ENCODE measurements around the gene PDE4C.

PDE4C gene

DNA sequence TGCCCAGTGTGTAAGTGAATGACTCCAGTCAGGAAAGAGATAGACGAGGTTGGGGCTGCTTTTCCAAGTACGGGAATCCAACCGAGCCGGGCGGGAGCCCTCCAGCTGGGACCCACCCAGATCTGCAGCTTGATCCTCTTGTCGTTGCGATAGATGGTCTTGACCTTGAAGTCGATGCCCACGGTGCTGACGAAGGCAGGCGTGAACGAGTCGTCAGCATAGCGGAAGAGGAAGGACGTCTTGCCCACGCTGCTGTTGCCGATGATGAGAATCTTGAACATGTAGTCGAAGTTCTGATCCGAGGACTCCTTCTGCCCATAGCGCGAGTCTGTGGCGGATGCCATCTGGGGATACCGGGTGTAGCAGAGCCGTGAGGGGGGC is 23.9 kb downstream of the PDE4C start:
- TF ChIP-seq, protein P1, sequence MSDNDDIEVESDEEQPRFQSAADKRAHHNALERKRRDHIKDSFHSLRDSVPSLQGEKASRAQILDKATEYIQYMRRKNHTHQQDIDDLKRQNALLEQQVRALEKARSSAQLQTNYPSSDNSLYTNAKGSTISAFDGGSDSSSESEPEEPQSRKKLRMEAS (IDR thresholded peaks at IDR 0.05), result no peak
- no peak for TF ChIP-seq EP300 (IDR thresholded peaks at IDR 0.05; ENCODE audit: borderline replicate concordance)
- TF ChIP-seq FOXM1 (IDR thresholded peaks at IDR 0.05; ENCODE audit: borderline replicate concordance, low read depth), result no peak
- TF ChIP-seq, protein P2, sequence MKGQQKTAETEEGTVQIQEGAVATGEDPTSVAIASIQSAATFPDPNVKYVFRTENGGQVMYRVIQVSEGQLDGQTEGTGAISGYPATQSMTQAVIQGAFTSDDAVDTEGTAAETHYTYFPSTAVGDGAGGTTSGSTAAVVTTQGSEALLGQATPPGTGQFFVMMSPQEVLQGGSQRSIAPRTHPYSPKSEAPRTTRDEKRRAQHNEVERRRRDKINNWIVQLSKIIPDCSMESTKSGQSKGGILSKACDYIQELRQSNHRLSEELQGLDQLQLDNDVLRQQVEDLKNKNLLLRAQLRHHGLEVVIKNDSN (IDR thresholded peaks at IDR 0.05), result no peak
- TF ChIP-seq CREB1 (IDR thresholded peaks at IDR 0.05; ENCODE audit: low read depth), result no peak
- no peak for TF ChIP-seq RAD21 (IDR thresholded peaks at IDR 0.05; ENCODE audit: low read depth)
- no peak for TF ChIP-seq TEAD4 (IDR thresholded peaks at IDR 0.05)
- no peak for TF ChIP-seq ZBTB7A (IDR thresholded peaks at IDR 0.05; ENCODE audit: low read depth)
- TF ChIP-seq YY1 (IDR thresholded peaks at IDR 0.05; ENCODE audit: low read depth), result no peak
- TF ChIP-seq CEBPB (IDR thresholded peaks at IDR 0.05), result no peak
- no peak for TF ChIP-seq NFIC (IDR thresholded peaks at IDR 0.05)
- no peak for TF ChIP-seq TAF1 (IDR thresholded peaks at IDR 0.05; ENCODE audit: low read depth)
- no peak for TF ChIP-seq TCF12 (IDR thresholded peaks at IDR 0.05; ENCODE audit: low read depth)
- TF ChIP-seq EGR1 (IDR thresholded peaks at IDR 0.05), result no peak
- TF ChIP-seq, protein P3, sequence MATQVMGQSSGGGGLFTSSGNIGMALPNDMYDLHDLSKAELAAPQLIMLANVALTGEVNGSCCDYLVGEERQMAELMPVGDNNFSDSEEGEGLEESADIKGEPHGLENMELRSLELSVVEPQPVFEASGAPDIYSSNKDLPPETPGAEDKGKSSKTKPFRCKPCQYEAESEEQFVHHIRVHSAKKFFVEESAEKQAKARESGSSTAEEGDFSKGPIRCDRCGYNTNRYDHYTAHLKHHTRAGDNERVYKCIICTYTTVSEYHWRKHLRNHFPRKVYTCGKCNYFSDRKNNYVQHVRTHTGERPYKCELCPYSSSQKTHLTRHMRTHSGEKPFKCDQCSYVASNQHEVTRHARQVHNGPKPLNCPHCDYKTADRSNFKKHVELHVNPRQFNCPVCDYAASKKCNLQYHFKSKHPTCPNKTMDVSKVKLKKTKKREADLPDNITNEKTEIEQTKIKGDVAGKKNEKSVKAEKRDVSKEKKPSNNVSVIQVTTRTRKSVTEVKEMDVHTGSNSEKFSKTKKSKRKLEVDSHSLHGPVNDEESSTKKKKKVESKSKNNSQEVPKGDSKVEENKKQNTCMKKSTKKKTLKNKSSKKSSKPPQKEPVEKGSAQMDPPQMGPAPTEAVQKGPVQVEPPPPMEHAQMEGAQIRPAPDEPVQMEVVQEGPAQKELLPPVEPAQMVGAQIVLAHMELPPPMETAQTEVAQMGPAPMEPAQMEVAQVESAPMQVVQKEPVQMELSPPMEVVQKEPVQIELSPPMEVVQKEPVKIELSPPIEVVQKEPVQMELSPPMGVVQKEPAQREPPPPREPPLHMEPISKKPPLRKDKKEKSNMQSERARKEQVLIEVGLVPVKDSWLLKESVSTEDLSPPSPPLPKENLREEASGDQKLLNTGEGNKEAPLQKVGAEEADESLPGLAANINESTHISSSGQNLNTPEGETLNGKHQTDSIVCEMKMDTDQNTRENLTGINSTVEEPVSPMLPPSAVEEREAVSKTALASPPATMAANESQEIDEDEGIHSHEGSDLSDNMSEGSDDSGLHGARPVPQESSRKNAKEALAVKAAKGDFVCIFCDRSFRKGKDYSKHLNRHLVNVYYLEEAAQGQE (IDR thresholded peaks at IDR 0.05; ENCODE audit: low read depth), result no peak

DNA sequence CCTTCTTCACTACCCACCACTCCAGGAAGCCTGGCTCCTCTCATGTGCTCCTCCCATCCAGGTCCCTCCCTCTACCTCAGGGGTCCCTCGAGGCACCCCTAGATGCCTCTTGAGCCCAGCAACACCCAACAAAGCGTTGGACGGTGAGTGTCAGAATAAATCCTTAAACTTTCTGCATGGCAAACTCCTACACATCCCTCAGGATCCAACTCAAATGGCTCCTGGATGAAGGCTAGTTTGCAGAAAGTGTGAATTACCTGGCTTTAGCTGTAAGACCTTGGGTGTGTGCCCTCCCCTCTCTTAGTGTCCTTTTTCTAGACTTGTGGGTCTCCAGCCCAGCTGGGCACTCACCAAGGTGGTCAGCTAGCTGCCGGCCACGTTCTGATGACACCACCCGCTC is 27.9 kb downstream of the PDE4C start:
- TF ChIP-seq CEBPB (IDR thresholded peaks at IDR 0.05) (no peak), TEAD4 (IDR thresholded peaks at IDR 0.05) (no peak), TAF1 (IDR thresholded peaks at IDR 0.05; ENCODE audit: low read depth) (no peak), EGR1 (IDR thresholded peaks at IDR 0.05) (no peak), ZBTB7A (IDR thresholded peaks at IDR 0.05; ENCODE audit: low read depth) (no peak), RAD21 (IDR thresholded peaks at IDR 0.05; ENCODE audit: low read depth) (no peak), YY1 (IDR thresholded peaks at IDR 0.05; ENCODE audit: low read depth) (no peak), FOXM1 (IDR thresholded peaks at IDR 0.05; ENCODE audit: borderline replicate concordance, low read depth) (no peak), NFIC (IDR thresholded peaks at IDR 0.05) (no peak)
- TF ChIP-seq, protein P2 (IDR thresholded peaks at IDR 0.05), result no peak
- TF ChIP-seq, protein P3 (IDR thresholded peaks at IDR 0.05; ENCODE audit: low read depth), result no peak
- TF ChIP-seq, protein P1 (IDR thresholded peaks at IDR 0.05), result no peak

DNA sequence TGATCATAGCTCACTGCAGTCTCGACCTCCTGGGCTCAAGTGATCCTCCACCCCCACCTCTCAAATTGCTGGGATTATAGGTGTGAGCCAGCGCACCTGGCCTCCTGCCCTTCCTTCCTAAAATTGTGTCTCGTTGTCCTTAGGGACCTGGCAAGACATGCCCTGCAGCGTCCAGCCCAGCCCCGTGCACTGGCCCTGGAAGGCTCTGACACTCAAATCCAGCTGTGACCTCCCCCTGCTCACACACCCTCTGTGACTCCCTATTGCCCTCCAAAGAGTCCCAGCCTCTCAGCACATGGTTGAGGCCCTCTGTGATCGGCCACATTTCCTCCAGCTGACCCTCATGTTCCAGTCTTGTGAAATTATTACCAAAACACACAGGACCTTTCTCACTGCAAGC is 28.3 kb downstream of the PDE4C start:
- TF ChIP-seq CREB1 (IDR thresholded peaks at IDR 0.05; ENCODE audit: low read depth) (no peak), RAD21 (IDR thresholded peaks at IDR 0.05; ENCODE audit: low read depth) (no peak), ZBTB7A (IDR thresholded peaks at IDR 0.05; ENCODE audit: low read depth) (no peak), CEBPB (IDR thresholded peaks at IDR 0.05) (no peak), YY1 (IDR thresholded peaks at IDR 0.05; ENCODE audit: low read depth) (no peak)
- TF ChIP-seq, protein P3 (IDR thresholded peaks at IDR 0.05; ENCODE audit: low read depth), result no peak
- TF ChIP-seq, protein P2 (IDR thresholded peaks at IDR 0.05), result no peak

DNA sequence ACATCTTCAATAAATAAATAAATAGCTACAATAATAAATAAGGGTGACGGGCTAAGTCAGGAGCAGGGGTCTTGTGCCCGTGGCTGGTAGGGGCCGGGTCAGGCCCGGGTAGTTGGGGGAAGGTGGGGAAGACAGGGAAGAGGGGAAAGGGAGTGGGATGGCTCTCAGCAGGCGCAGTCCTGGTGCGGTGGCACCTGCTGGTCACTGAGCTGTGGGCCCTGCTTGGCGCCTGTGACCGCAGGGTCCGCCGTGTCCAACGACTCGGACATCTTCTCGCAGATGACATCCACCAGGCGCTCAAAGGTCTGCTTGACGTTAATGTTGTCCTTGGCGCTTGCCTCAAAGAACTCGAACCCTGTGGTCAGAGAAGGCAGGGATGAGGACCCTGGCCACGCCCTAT is 28.9 kb downstream of the PDE4C start:
- no peak for TF ChIP-seq NFIC (IDR thresholded peaks at IDR 0.05)
- TF ChIP-seq TAF1 (IDR thresholded peaks at IDR 0.05; ENCODE audit: low read depth), result no peak
- no peak for TF ChIP-seq FOXM1 (IDR thresholded peaks at IDR 0.05; ENCODE audit: borderline replicate concordance, low read depth)
- TF ChIP-seq RAD21 (IDR thresholded peaks at IDR 0.05; ENCODE audit: low read depth), result no peak
- TF ChIP-seq ZBTB7A (IDR thresholded peaks at IDR 0.05; ENCODE audit: low read depth), result no peak
- TF ChIP-seq, protein P2 (IDR thresholded peaks at IDR 0.05), result no peak
- TF ChIP-seq, protein P3 (IDR thresholded peaks at IDR 0.05; ENCODE audit: low read depth), result no peak
- TF ChIP-seq CEBPB (IDR thresholded peaks at IDR 0.05), result no peak
- TF ChIP-seq EGR1 (IDR thresholded peaks at IDR 0.05), result no peak
- TF ChIP-seq YY1 (IDR thresholded peaks at IDR 0.05; ENCODE audit: low read depth), result no peak
- TF ChIP-seq, protein P1 (IDR thresholded peaks at IDR 0.05), result no peak
- TF ChIP-seq EP300 (IDR thresholded peaks at IDR 0.05; ENCODE audit: borderline replicate concordance), result no peak
- TF ChIP-seq TCF12 (IDR thresholded peaks at IDR 0.05; ENCODE audit: low read depth), result no peak
- TF ChIP-seq TEAD4 (IDR thresholded peaks at IDR 0.05), result no peak
- TF ChIP-seq CREB1 (IDR thresholded peaks at IDR 0.05; ENCODE audit: low read depth), result no peak

All from Ishikawa (cell line).